Hepatocyte (in vitro differentiated cells): Measurements from ENCODE around the gene ALDH1B1. TPM values are rescaled to one million over a fixed set of nuclear protein-coding genes. Genes with fewer than 3 reads are reported as not detected.

Experiments
- DNase-seq: peaks from one replicate; pipeline ENCODE4 v3.0.0-alpha.2; 2016; ENCODE audit warnings: low spot score
- H2AFZ ChIP-seq: fragments of 200-600 bp; sonication (generic); 2 replicates; pipeline ENCODE4 v1.6.0; 2016; ENCODE audit warnings: antibody characterized with exemption, mild to moderate bottlenecking
- H3K27ac ChIP-seq: fragments of 200-600 bp; sonication (generic); 2 replicates; pipeline ENCODE4 v1.5.1; 2016; ENCODE audit warnings: mild to moderate bottlenecking
- H3K27me3 ChIP-seq: fragments of 200-600 bp; sonication (generic); 2 replicates; pipeline ENCODE4 v1.6.1; 2016
- H3K36me3 ChIP-seq: fragments of 200-600 bp; sonication (generic); replicated peaks from 2 replicates; pipeline ENCODE4 v1.5.1; 2016; ENCODE audit warnings: low read depth; ENCODE audit not compliant: insufficient read depth
- H3K4me1 ChIP-seq: fragments of 200-600 bp; sonication (generic); 2 replicates; pipeline ENCODE4 v1.5.1; 2016; ENCODE audit warnings: mild to moderate bottlenecking, moderate library complexity; ENCODE audit not compliant: insufficient read depth
- H3K4me2 ChIP-seq: fragments of 200-600 bp; sonication (generic); 2 replicates; pipeline ENCODE4 v1.6.0; 2016
- H3K4me3 ChIP-seq: fragments of 200-600 bp; sonication (generic); 2 replicates; pipeline ENCODE4 v1.5.1; 2016; ENCODE audit warnings: mild to moderate bottlenecking
- H3K79me2 ChIP-seq: fragments of 200-600 bp; sonication (generic); 2 replicates; pipeline ENCODE4 v1.6.0; 2017; ENCODE audit warnings: mild to moderate bottlenecking
- H3K9me2 ChIP-seq: fragments of 200-600 bp; sonication (generic); replicated peaks from 2 replicates; pipeline ENCODE4 v1.6.0; 2017; ENCODE audit warnings: mild to moderate bottlenecking; ENCODE audit not compliant: insufficient read depth
- H3K9me3 ChIP-seq: fragments of 200-600 bp; sonication (generic); 2 replicates; pipeline ENCODE4 v1.5.1; 2016; ENCODE audit warnings: low read depth, mild to moderate bottlenecking
- H4K20me1 ChIP-seq: fragments of 200-600 bp; sonication (generic); 2 replicates; pipeline ENCODE4 v1.6.0; 2016; ENCODE audit warnings: mild to moderate bottlenecking; ENCODE audit not compliant: insufficient read depth, poor library complexity, severe bottlenecking
- CTCF ChIP-seq: fragments of 200-600 bp; sonication (generic); IDR thresholded peaks from 2 replicates; pipeline ENCODE4 v1.5.1; 2016; ENCODE audit warnings: antibody characterized with exemption, mild to moderate bottlenecking; ENCODE audit not compliant: poor library complexity
- EZH2 ChIP-seq: fragments of 200-600 bp; sonication (generic); IDR thresholded peaks from 2 replicates; pipeline ENCODE4 v1.6.1; 2016; ENCODE audit warnings: antibody characterized with exemption, mild to moderate bottlenecking, borderline replicate concordance
- EZH2phosphoT487 ChIP-seq: fragments of 200-600 bp; sonication (generic); IDR thresholded peaks from one replicate; pipeline ENCODE4 v1.6.1; 2018; ENCODE audit warnings: antibody characterized with exemption, mild to moderate bottlenecking, low read depth, moderate library complexity; ENCODE audit not compliant: unreplicated experiment, severe bottlenecking
- WGBS: methylation state at CpG from one replicate; pipeline ENCODE4 v1.1.6; 2016; ENCODE audit warnings: low lambda C conversion rate; ENCODE audit errors: missing lambda C conversion rate; 5-methylcytosine and 5-hydroxymethylcytosine counted together
- polyA plus RNA-seq: library from polyadenylated mRNA; unstranded; fragments of >200 nt; fragmentation: Nextera tagmentation; extraction: Ambion mirVana; gene quantifications from 2 replicates; pipeline ENCODE4 v1.2.1, GENCODE V29; 2016
- total RNA-seq: library from RNA; depleted of rRNA; stranded (reverse); fragments of >200 nt; gene quantifications from 2 replicates; pipeline ENCODE4 v1.2.3, GENCODE V29; 2014

The ALDH1B1 gene
- total RNA-seq (40.5 and 45.8 TPM in 2 replicates), polyA plus RNA-seq (21.5 and 30.9 TPM in 2 replicates)

- H4K20me1 ChIP-seq, result no peaks in the 10 kb centered on the region
- peak; percentile 94 for DNase-seq
- H3K27ac ChIP-seq, result peak within 1 kb of the TSS; percentile 42
- H3K9me2 ChIP-seq, result no peaks in the 10 kb centered on the region
- peaks cover 32% of the 10 kb centered on the region for H3K4me1 ChIP-seq
- H3K9me3 ChIP-seq, result no peaks in the 10 kb centered on the region
- WGBS, result 2% methylated on average over 34 of the region's 58 CpGs
- peak within 1 kb of the TSS; percentile 65 for H2AFZ ChIP-seq
- H3K4me3 ChIP-seq, result peak within 1 kb of the TSS; percentile 48
- no peaks in the 10 kb centered on the region for H3K27me3 ChIP-seq
- H3K36me3 ChIP-seq, result no peaks in the 10 kb centered on the region
- peak within 1 kb of the TSS; percentile 92 for H3K4me2 ChIP-seq
- TF ChIP-seq CTCF, result peak; percentile 37
- TF ChIP-seq EZH2phosphoT487, result no peak
- peaks cover 23% of the 10 kb centered on the region for H3K79me2 ChIP-seq
Measured at GRCh38 chr9:38392235-38393127, at the start of gene ALDH1B1. TSS of gene ALDH1B1 (plus strand) at chr9:38392702. CDS start at chr9:38395749, 3,047 bp downstream.

GRCh38 chr9:38343037-38343436, 49.5 kb upstream of the ALDH1B1 start:
- no peaks in the 10 kb centered on the region for H3K9me3 ChIP-seq
- H4K20me1 ChIP-seq, result no peaks in the 10 kb centered on the region
- no peak for DNase-seq
- H3K4me1 ChIP-seq, result no peaks in the 10 kb centered on the region
- no peak overlapping the region for H3K27ac ChIP-seq
- H3K4me2 ChIP-seq, result no peak overlapping the region
- no peaks in the 10 kb centered on the region for H3K36me3 ChIP-seq
- H3K9me2 ChIP-seq, result no peaks in the 10 kb centered on the region
- H3K27me3 ChIP-seq, result peaks cover 4% of the 10 kb centered on the region
- TF ChIP-seq EZH2phosphoT487, result no peak
- no peak for TF ChIP-seq CTCF
- no peak overlapping the region for H2AFZ ChIP-seq
- H3K4me3 ChIP-seq, result no peak overlapping the region
- 87% methylated on average over 3 of the region's 3 CpGs for WGBS
- H3K79me2 ChIP-seq, result no peaks in the 10 kb centered on the region

- Histone ChIP-seq H3K36me3 (no peaks in the 10 kb centered on the region), H3K4me3 (no peak overlapping the region), H3K27ac (no peak overlapping the region), H3K9me2 (no peaks in the 10 kb centered on the region), H2AFZ (no peak overlapping the region), H3K4me1 (no peaks in the 10 kb centered on the region), H3K9me3 (no peaks in the 10 kb centered on the region), H4K20me1 (no peaks in the 10 kb centered on the region), H3K79me2 (no peaks in the 10 kb centered on the region), H3K27me3 (peaks cover 4% of the 10 kb centered on the region), H3K4me2 (no peak overlapping the region)
- 94% methylated on average over 6 of the region's 6 CpGs for WGBS
- no peak for DNase-seq
- TF ChIP-seq EZH2phosphoT487 (no peak), CTCF (no peak), EZH2 (no peak)
Measured at GRCh38 chr9:38343552-38343951, 49.0 kb upstream of the ALDH1B1 start.
